D721Med (cell line): ENCODE measurements around the gene OR12D3.

Source experiments
- DNase-seq: peaks from one replicate; pipeline ENCODE4 v3.0.0; 2011; ENCODE audit warnings: low spot score; ENCODE audit not compliant: insufficient read length
- FAIRE-seq: peaks from 2 replicates; lab custom pipeline; 2011; peaks lifted over from hg19 to GRCh38; lab: Jason Lieb, UNC
- TF ChIP-seq, protein P1 (sequence below): IDR thresholded peaks from 2 replicates; pipeline ENCODE4 v1.5.1; 2012; ENCODE audit warnings: mild to moderate bottlenecking, control low read depth; ENCODE audit not compliant: insufficient read depth; ENCODE audit errors: missing control alignments

The OR12D3 gene

GRCh38 chr6:29336269-29336668 is 38.8 kb downstream of the OR12D3 start:
- FAIRE-seq (no peak), DNase-seq (no peak)
- TF ChIP-seq, protein P1, sequence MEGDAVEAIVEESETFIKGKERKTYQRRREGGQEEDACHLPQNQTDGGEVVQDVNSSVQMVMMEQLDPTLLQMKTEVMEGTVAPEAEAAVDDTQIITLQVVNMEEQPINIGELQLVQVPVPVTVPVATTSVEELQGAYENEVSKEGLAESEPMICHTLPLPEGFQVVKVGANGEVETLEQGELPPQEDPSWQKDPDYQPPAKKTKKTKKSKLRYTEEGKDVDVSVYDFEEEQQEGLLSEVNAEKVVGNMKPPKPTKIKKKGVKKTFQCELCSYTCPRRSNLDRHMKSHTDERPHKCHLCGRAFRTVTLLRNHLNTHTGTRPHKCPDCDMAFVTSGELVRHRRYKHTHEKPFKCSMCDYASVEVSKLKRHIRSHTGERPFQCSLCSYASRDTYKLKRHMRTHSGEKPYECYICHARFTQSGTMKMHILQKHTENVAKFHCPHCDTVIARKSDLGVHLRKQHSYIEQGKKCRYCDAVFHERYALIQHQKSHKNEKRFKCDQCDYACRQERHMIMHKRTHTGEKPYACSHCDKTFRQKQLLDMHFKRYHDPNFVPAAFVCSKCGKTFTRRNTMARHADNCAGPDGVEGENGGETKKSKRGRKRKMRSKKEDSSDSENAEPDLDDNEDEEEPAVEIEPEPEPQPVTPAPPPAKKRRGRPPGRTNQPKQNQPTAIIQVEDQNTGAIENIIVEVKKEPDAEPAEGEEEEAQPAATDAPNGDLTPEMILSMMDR: no peak

- DNase-seq (no peak), FAIRE-seq (no peak)
- TF ChIP-seq, protein P1: no peak
Observed at GRCh38 chr6:29332676-29333075, 42.4 kb downstream of the OR12D3 start.

GRCh38 chr6:29325777-29326176 is 49.3 kb downstream of the OR12D3 start:
- TF ChIP-seq, protein P1: no peak
- no peak for FAIRE-seq
- DNase-seq: no peak
